ENCODE measurements around the gene MALRD1. TPM values are rescaled to one million over a fixed set of nuclear protein-coding genes. Genes with fewer than 3 reads are reported as not detected.

Gene MALRD1
- 0.08 and 0.16 TPM in 2 replicates for total RNA-seq

DNA sequence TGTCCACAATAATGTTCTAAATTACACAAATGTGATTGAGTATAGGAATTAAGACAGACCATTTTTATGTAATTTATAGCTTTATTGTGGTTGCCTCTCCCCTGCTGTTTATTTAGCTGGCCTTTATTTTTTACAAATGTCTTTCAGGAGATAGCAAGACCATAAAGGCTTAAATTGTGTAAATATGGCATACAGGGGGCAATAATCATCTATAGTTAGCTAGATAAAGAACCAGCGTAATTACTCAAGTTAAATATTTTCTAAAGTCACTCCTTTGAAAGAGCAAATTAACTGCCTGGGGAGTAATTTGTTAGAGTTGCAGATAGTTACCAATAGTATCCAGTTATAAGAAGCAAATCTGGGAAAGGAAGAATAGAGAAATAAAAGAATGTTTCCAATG lies at the start of gene MALRD1:
Gene MALRD1, plus strand, starts transcription at position 313 of the 400 bp plus-strand sequence. CDS start 138 bp downstream, outside the sequence.

